Esophagus squamous epithelium (tissue), 5 donors: Measurements from ENCODE around the gene ADAMTS7. TPM values are rescaled to one million over a fixed set of nuclear protein-coding genes. Genes with fewer than 3 reads are reported as not detected.
"Not testable (repeated sequence)": the region's sequence is repeated elsewhere in the genome, so short reads cannot be mapped to it uniquely, and the experiment has no call there.

Experiments used
- DNase-seq: peaks from one replicate; lab custom pipeline; 2025; lab: John Stamatoyannopoulos, UW
- H3K27ac ChIP-seq, 4 donors: fragments of 200-600 bp; sonication (generic); one replicate each; pipeline ENCODE4 v1.5.1; 2016 to 2019; ENCODE audit warnings: mild to moderate bottlenecking in 1 of 4
- H3K27me3 ChIP-seq, 4 donors: fragments of 200-600 bp; sonication (generic); 1 replicate in 3 of 4; 2 replicates in 1 of 4; pipeline versions ENCODE4 v1.5.1 to v1.6.0; 2017 to 2021; ENCODE audit warnings: antibody characterized with exemption in 1 of 4
- H3K36me3 ChIP-seq, 3 donors: fragments of 200-600 bp; sonication (generic); one replicate each; pipeline ENCODE4 v1.5.1; 2016 to 2019
- H3K4me1 ChIP-seq, 3 donors: fragments of 200-600 bp; sonication (generic); one replicate each; pipeline ENCODE4 v1.5.1; 2017 to 2019
- H3K4me3 ChIP-seq, 4 donors: fragments of 200-600 bp; sonication (generic); 1 replicate in 3 of 4; 2 replicates in 1 of 4; pipeline ENCODE4 v1.5.1; 2016 to 2019; ENCODE audit warnings: mild to moderate bottlenecking in 2 of 4, moderate library complexity in 1 of 4
- H3K9me3 ChIP-seq, 3 donors: fragments of 200-600 bp; sonication (generic); one replicate each; pipeline ENCODE4 v1.5.1; 2016 to 2019
- POLR2A ChIP-seq, 4 donors: fragments of 450-650 bp; IDR thresholded peaks; one replicate each; pipeline ENCODE4 v1.6.1; 2017; ENCODE audit warnings: antibody characterized with exemption in 4 of 4, mild to moderate bottlenecking in 4 of 4, moderate library complexity in 3 of 4
- WGBS, 2 donors: methylation state at CpG; one replicate each; pipeline ENCODE4 v1.1.5; 2018; 5-methylcytosine and 5-hydroxymethylcytosine counted together
- intact Hi-C: fragments of 100-400 bp; cut with DNase I; formaldehyde crosslinking; loops from one replicate; pipeline ENCODE4 v1.15.0; 2022
- total RNA-seq, 4 donors: library from RNA; depleted of rRNA; stranded (reverse); fragments of >200 nt; gene quantifications; one replicate each; pipeline ENCODE4 v1.1.0, GENCODE V29; 2016
- TF ChIP-seq, protein P1 (sequence below), 6 experiments: fragments of 450-650 bp in 4 of 6; fragments of 200-600 bp in 2 of 6; sonication (generic) in 2 of 6; IDR thresholded peaks; one replicate each; pipeline ENCODE4 v1.5.1; 2016 to 2019; ENCODE audit warnings: antibody characterized with exemption in 6 of 6, mild to moderate bottlenecking in 4 of 6, moderate library complexity in 4 of 6
- donor health status: DM: yes; HTN: yes; CAD: no.

The ADAMTS7 gene
- total RNA-seq, 4 donors from 2014 or later, result 0.42 to 0.76 (median 0.56) TPM

- TF ChIP-seq, protein P1, sequence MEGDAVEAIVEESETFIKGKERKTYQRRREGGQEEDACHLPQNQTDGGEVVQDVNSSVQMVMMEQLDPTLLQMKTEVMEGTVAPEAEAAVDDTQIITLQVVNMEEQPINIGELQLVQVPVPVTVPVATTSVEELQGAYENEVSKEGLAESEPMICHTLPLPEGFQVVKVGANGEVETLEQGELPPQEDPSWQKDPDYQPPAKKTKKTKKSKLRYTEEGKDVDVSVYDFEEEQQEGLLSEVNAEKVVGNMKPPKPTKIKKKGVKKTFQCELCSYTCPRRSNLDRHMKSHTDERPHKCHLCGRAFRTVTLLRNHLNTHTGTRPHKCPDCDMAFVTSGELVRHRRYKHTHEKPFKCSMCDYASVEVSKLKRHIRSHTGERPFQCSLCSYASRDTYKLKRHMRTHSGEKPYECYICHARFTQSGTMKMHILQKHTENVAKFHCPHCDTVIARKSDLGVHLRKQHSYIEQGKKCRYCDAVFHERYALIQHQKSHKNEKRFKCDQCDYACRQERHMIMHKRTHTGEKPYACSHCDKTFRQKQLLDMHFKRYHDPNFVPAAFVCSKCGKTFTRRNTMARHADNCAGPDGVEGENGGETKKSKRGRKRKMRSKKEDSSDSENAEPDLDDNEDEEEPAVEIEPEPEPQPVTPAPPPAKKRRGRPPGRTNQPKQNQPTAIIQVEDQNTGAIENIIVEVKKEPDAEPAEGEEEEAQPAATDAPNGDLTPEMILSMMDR (IDR thresholded peaks at IDR 0.05), result no peak
- no peak for TF ChIP-seq POLR2A (IDR thresholded peaks at IDR 0.05)
- no peak overlapping the region for H3K27ac ChIP-seq
- no peaks in the 10 kb centered on the region for H3K9me3 ChIP-seq
- no peaks in the 10 kb centered on the region for H3K36me3 ChIP-seq
- H3K4me3 ChIP-seq, result no peak overlapping the region
- peaks cover 0 to 11% (median 0%) of the 10 kb centered on the region in 4 donors for H3K27me3 ChIP-seq
- WGBS, 2 donors, result 64 to 67% methylated on average over 3 to 7 of the region's 7 CpGs
- no peaks in the 10 kb centered on the region for H3K4me1 ChIP-seq
- intact Hi-C loops, result no loop called here
- DNase-seq, result no peak
Measured at GRCh38 chr15:78740904-78741274, 70.4 kb downstream of the ADAMTS7 start.

- DNase-seq, result no peak
- no peak for TF ChIP-seq POLR2A (IDR thresholded peaks at IDR 0.05)
- TF ChIP-seq, protein P1 (IDR thresholded peaks at IDR 0.05), result peak in 2 of 6 experiments; percentile 44 to 50
Measured at GRCh38 chr15:78739996-78740903, 71.0 kb downstream of the ADAMTS7 start.

DNA sequence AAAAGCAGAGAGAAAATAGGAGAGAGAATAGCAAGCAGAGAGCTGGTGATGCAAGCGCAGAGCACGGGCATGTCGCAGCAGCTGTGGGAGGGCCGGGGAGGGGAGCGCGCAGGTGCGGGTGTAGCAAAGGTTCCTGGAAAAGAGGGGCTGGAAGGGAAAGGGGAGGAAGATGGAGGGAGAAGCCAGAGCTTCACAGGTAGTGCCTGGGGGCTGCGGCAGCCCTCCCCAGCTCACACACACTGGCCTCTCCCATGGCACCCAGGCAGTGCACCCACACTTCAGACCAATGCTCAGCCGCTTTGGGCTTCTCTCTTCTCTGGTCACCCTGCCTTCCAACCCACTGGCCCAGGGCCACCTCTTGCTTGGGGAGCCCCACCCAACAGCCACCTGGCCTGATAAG, 72.1 kb downstream of the ADAMTS7 start:
- Histone ChIP-seq H3K4me1 (no peaks in the 10 kb centered on the region), H3K36me3 (no peaks in the 10 kb centered on the region), H3K9me3 (no peaks in the 10 kb centered on the region), H3K27me3 (peaks cover 0 to 11% (median 0%) of the 10 kb centered on the region in 4 donors), H3K27ac (no peak overlapping the region), H3K4me3 (no peak overlapping the region)
- intact Hi-C loops, result no loop called here
- DNase-seq, result no peak
- TF ChIP-seq, protein P1 (IDR thresholded peaks at IDR 0.05), result no peak
- TF ChIP-seq POLR2A (IDR thresholded peaks at IDR 0.05), result no peak
- WGBS, 2 donors, result 84 to 86% methylated on average over 8 to 9 of the region's 9 CpGs

More at GRCh38 chr15:78739996-78740903, 71.0 kb downstream of the ADAMTS7 start:
- intact Hi-C loops, result no loop called here
- 30 to 40% methylated on average over 2 to 15 of the region's 23 CpGs for WGBS, 2 donors
- no peaks in the 10 kb centered on the region for H3K36me3 ChIP-seq
- H3K4me1 ChIP-seq, result no peaks in the 10 kb centered on the region
- H3K27ac ChIP-seq, result no peak overlapping the region
- peaks cover 0 to 11% (median 0%) of the 10 kb centered on the region in 4 donors for H3K27me3 ChIP-seq
- H3K4me3 ChIP-seq, result no peak overlapping the region
- H3K9me3 ChIP-seq, result no peaks in the 10 kb centered on the region

DNA sequence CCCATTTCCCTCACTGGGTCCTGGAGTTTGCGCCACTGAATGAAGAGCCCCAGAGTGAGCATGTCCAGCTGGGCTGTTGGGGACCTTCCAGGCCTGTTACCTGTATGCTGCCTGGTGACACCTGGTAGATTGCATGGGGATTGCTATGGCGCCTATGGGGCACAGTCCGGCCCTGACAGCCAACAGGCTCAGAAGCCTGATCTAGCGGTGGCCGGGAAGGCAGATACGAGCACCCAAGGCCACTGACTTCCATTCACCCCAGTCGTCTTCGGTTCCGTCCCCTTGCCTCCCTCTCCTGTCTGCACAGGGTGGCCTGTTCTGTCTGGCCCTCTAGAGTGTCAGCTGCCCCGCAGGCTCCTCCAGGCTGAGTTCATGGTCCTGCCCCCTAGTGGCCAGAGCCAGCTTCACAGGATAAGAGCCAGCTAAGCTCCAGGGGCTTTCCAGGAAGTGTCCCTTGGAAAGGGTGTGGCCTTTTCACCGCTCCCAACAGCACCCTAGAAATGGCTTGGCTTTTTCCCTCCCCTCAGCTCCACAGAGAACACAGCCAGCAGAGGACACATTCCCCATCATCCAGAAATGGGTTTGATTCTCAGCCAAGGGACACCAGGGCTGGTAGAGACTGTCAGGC, 73.2 kb downstream of the ADAMTS7 start:
- H3K27ac ChIP-seq, H3K4me3 ChIP-seq, DNase-seq, intact Hi-C loops, H3K36me3 ChIP-seq, H3K9me3 ChIP-seq, H3K4me1 ChIP-seq: not testable (repeated sequence)
- 60 to 61% methylated on average over 3 to 4 of the region's 11 CpGs for WGBS, 2 donors
- TF ChIP-seq, protein P1 (IDR thresholded peaks at IDR 0.05), result peak in 3 of 6 experiments; percentile 31 to 62 (median 51)
- H3K27me3 ChIP-seq, result peaks cover 0 to 11% (median 0%) of the 10 kb centered on the region in 4 donors
